ENCODE measurements around the gene GBX2.

The GBX2 gene

GRCh38 chr2:236162882-236163470, 5.2 kb downstream of the GBX2 start:
- in situ Hi-C loops (cut with HindIII; ENCODE audit: low pct_unique_long_range_greater_than_20kb, low sequenced_read_pairs) = no loop called here
- DNase-seq (ENCODE audit: low read depth in 1 of 2, low spot score in 1 of 2) = no peak
- TF ChIP-seq JUND (IDR thresholded peaks at IDR 0.05; ENCODE audit: low read depth) = no peak

- no peak for DNase-seq (ENCODE audit: low read depth in 1 of 2, low spot score in 1 of 2)
- in situ Hi-C loops (cut with HindIII; ENCODE audit: low pct_unique_long_range_greater_than_20kb, low sequenced_read_pairs) = no loop called here
- no peak for TF ChIP-seq JUND (IDR thresholded peaks at IDR 0.05; ENCODE audit: low read depth)
Measured at GRCh38 chr2:236162031-236162845, 5.9 kb downstream of the GBX2 start.

- TF ChIP-seq JUND (IDR thresholded peaks at IDR 0.05; ENCODE audit: low read depth) = no peak
- DNase-seq (ENCODE audit: low read depth in 1 of 2, low spot score in 1 of 2) = no peak
- in situ Hi-C loops (cut with HindIII; ENCODE audit: low pct_unique_long_range_greater_than_20kb, low sequenced_read_pairs) = no loop called here
Measured at GRCh38 chr2:236161531-236161930, 6.7 kb downstream of the GBX2 start.

GRCh38 chr2:236161082-236161462, 7.1 kb downstream of the GBX2 start:
- no peak for DNase-seq (ENCODE audit: low read depth in 1 of 2, low spot score in 1 of 2)
- no peak for TF ChIP-seq JUND (IDR thresholded peaks at IDR 0.05; ENCODE audit: low read depth)

GRCh38 chr2:236160366-236161081, 7.7 kb downstream of the GBX2 start:
- in situ Hi-C loops (cut with HindIII; ENCODE audit: low pct_unique_long_range_greater_than_20kb, low sequenced_read_pairs) = no loop called here
- TF ChIP-seq JUND (IDR thresholded peaks at IDR 0.05; ENCODE audit: low read depth) = no peak
- no peak for DNase-seq (ENCODE audit: low read depth in 1 of 2, low spot score in 1 of 2)

More at GRCh38 chr2:236161082-236161462, 7.1 kb downstream of the GBX2 start:
- in situ Hi-C loops (cut with HindIII; ENCODE audit: low pct_unique_long_range_greater_than_20kb, low sequenced_read_pairs) = no loop called here

- no peak for DNase-seq (ENCODE audit: low read depth in 1 of 2, low spot score in 1 of 2)
- in situ Hi-C loops (cut with HindIII; ENCODE audit: low pct_unique_long_range_greater_than_20kb, low sequenced_read_pairs) = no loop called here
- TF ChIP-seq JUND (IDR thresholded peaks at IDR 0.05; ENCODE audit: low read depth) = no peak
Measured at GRCh38 chr2:236159778-236160170, 8.4 kb downstream of the GBX2 start.

- in situ Hi-C loops (cut with HindIII; ENCODE audit: low pct_unique_long_range_greater_than_20kb, low sequenced_read_pairs) = no loop called here
- DNase-seq (ENCODE audit: low read depth in 1 of 2, low spot score in 1 of 2) = no peak
- no peak for TF ChIP-seq JUND (IDR thresholded peaks at IDR 0.05; ENCODE audit: low read depth)
Measured at GRCh38 chr2:236158969-236159777, 9.0 kb downstream of the GBX2 start.

- in situ Hi-C loops (cut with HindIII; ENCODE audit: low pct_unique_long_range_greater_than_20kb, low sequenced_read_pairs) = no loop called here
- TF ChIP-seq JUND (IDR thresholded peaks at IDR 0.05; ENCODE audit: low read depth) = no peak
- no peak for DNase-seq (ENCODE audit: low read depth in 1 of 2, low spot score in 1 of 2)
Measured at GRCh38 chr2:236157815-236158498, 10.2 kb downstream of the GBX2 start.

- no peak for DNase-seq (ENCODE audit: low read depth in 1 of 2, low spot score in 1 of 2)
- in situ Hi-C loops (cut with HindIII; ENCODE audit: low pct_unique_long_range_greater_than_20kb, low sequenced_read_pairs) = no loop called here
- TF ChIP-seq JUND (IDR thresholded peaks at IDR 0.05; ENCODE audit: low read depth) = no peak
Measured at GRCh38 chr2:236157366-236157765, 10.8 kb downstream of the GBX2 start.

- TF ChIP-seq JUND (IDR thresholded peaks at IDR 0.05; ENCODE audit: low read depth) = no peak
- in situ Hi-C loops (cut with HindIII; ENCODE audit: low pct_unique_long_range_greater_than_20kb, low sequenced_read_pairs) = no loop called here
- no peak for DNase-seq (ENCODE audit: low read depth in 1 of 2, low spot score in 1 of 2)
Measured at GRCh38 chr2:236156860-236157194, 11.4 kb downstream of the GBX2 start.

GRCh38 chr2:236156095-236156859, 11.9 kb downstream of the GBX2 start:
- DNase-seq (ENCODE audit: low read depth in 1 of 2, low spot score in 1 of 2) = no peak
- no peak for TF ChIP-seq JUND (IDR thresholded peaks at IDR 0.05; ENCODE audit: low read depth)
- in situ Hi-C loops (cut with HindIII; ENCODE audit: low pct_unique_long_range_greater_than_20kb, low sequenced_read_pairs) = no loop called here

All from T47D (cell line).